GM19099 (cell line): ENCODE measurements around the gene CUX1.
A peak's percentile ranks its signal among the peaks of the same experiment; 100 is the strongest.

Experiments used
- POLR2A ChIP-seq: IDR thresholded peaks from 3 replicates; pipeline ENCODE4 v1.6.1; 2011; ENCODE audit warnings: low read depth; ENCODE audit not compliant: insufficient read length; ENCODE audit errors: extremely low read depth

CUX1 gene

DNA sequence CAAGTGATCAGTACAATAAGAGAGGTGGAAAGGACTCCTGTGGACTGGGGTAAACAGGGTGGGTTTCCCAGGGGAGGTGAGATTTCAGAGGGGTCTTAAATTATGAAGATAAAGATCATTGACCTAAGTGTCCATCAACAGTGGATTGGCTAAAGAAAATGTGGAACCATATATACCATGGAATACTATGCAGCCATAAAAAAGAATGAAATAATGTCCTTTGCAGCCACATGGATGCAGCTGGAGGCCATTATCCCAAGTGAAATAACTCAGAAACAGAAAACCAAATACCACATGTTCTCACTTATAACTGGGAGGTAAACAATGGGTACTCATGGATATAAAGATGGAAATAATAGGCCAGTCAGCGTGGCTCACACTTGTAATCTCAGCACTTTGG, 28.9 kb upstream of the CUX1 start:
- no peak for TF ChIP-seq POLR2A

DNA sequence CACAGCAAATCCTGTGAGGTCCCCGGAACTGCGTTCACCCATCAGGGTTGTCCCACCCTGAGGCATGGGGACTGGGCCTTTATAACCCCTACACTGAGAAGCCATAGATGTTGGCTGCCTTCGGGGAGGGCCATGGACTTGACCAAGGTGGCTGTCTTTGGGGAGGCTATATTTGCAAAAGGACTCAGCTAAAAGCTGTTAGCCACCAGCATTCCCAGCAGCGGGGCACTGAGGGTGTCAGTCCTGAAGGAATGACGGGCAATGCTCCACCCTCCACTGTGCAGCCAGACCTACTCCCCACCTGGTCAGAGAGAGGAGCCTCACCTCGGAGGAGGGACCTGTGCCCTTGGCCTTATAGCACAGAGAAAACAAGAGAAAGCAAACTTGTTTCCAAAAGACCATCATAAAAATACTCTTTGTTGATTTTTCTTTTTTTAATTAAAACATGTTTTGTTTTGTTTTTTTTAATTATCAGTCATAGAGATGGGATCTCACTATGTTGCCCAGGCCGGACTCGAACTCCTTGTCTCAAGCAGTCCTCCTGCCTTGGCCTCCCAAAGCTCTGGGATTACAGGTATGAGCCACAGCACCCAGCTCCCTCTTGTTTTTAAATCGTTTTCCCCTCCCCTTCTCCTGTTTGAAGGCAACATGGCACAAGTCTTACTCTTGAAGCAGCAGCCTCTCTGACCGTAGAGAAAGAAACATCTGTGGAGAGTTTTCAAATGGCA, 26.7 kb upstream of the CUX1 start:
- no peak for TF ChIP-seq POLR2A

DNA sequence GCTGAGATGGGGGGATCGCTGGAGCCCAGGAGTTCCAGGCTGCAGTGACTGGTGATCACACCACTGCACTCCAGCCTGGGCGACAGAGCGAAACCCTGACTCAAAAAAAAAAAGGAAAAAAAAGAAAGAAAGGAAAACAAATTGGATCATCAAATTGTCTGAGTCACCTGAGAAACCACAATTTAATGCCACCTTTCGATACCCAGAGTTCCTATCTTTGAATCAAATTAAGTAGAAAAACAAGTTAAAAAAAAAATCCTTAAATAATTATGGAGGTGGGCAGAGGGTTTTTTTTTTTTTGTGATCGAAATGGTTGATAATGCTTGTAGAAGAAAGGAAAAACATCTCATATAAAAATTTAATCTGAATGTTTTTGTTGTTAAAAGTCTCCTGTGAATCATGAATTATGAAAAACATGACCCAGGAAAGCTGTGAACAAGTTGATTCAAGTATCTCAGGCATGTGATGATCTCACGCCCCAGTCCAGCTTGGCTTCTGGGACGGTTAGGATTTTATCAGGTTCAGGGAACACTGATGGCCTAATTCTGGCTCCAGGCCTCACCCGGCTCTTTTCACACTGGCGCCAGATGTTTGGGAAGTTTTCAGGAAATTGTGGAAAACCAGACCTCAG, 25.3 kb upstream of the CUX1 start:
- no peak for TF ChIP-seq POLR2A

DNA sequence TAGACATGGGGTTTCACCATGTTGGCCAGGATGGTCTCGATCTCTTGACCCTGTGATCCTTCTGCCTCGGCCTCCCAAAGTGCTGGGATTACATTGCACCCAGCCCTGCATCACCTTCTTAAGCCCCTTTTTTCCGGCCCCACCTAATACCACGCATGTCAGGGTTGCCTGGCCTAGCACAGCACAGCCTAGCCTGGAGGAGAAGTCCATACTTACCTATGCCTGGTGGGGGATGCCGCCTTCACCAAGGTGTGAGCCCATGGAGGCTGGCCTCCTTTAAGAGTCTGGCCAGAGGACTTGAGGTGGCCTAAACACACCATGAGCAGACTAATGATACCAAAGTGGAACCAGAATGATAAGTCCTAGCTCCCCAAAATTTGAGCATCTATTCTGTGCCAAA, 22.0 kb upstream of the CUX1 start:
- TF ChIP-seq POLR2A, result no peak

DNA sequence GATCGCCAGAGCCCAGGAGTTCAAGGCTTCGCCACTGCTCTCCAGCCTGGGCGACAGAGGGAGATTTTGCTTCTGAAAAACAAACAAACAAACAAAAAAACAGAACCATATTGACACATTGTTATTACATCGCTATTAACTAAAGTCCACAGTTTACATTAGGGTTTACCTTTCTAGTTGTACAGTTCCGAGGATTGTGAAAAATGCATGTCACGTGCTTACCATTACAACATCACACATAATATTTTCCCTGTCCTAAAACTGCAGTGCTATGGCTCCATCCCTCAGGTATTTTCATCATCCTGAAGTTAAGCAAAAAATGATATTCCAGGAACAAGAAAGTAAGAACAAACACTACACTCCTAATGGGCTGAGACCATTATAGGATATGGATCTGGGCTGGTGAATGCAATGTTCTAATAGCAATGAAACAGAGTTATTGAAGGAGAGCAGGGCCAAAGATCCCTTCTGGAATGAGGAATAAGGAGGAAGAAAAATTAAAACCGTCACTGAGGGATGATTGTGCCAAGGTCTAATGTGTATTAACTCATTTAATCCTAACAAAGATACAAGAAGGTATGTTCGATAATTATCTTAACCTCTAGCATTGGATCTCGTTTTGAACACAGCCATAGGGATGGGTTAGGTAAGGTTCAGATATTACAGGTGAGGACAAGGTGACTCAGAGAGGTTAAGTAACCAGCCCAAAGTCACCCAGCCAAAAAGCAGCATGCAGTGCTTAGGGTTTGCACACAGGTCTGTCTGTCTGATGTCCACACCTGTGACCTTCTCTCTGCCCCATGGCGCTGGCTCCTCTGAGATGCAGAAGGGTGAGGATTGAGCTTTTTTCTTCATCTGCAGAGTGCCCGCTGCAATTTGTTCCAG, 14.0 kb upstream of the CUX1 start:
- no peak for TF ChIP-seq POLR2A

DNA sequence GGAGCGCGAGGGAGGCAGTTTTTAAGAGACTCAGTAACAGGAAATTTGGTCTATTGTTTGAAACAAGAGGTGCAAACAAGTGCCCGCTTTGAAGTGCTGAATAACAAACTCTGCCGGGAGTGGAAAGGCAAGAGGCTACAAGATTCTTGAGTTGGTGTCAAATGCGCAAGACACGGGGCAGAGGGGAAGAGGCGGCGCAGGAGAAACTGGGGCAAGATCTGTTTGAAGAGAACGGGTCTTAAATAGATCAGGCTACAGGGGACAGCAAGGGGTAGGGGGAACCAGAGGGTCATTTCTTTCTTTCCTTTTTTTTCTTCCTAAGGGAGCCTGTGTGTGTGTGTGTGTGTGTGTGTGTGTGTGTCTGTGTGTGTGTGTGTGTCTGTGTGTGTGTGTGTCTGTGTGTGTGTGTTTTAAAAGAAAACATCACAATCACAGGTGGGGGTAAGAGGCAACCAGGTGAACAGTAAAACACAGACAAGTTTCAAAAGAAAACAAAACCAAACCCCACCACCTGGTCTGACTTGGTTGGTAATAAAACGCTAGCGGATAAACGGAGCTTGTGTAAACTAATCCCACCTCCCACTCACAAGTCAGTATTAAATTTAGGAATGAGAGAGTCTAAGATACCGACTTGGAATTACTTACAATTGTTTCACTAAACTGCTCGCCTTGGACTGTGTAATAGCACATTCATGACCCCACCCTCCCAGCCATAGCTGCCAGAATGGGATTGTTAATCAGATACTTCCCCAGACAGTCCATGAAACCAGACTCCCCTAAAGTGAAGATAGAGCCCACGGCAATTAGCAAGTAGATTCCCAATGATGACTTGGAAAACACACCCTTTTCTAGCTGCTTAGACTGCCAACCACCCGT, 13.1 kb upstream of the CUX1 start:
- no peak for TF ChIP-seq POLR2A

DNA sequence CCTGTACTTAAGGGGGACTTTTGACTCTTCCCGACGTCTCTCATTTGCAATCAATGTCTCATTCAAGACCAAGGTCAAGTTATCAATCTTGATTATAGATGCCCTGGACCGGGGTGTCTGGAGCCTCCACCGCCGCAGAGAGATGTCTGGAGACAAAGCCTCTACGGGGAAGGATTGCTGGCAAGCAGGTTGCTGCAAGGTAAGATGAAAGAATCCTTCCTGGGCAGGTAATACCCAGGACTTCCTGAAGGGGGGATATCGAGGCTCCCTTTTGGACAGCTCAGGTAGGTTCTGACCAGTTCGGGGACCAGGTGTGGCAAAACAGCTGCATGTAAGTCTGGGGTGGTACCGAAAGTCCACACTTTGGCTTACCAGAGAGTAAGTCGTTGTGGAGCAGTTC, 12.5 kb upstream of the CUX1 start:
- TF ChIP-seq POLR2A, result no peak

DNA sequence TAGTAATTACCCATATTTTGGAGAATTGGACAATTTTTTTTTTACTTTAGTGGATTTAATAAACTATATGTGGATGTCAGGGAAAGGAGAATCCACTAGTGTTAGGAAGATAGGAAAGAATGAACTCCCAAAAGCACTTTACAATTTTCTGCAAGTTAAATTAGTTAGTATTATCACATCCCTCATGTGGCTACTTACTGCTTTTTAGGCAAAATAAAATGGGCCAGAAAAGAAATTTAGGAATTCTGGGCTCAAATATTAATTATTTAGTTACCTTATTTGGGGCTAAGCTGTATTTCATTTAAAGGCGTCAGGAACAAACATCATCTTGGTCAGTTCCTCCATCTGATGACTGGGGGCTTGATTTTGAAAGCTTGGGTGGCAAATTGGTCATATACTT, 4.8 kb upstream of the CUX1 start:
- no peak for TF ChIP-seq POLR2A

DNA sequence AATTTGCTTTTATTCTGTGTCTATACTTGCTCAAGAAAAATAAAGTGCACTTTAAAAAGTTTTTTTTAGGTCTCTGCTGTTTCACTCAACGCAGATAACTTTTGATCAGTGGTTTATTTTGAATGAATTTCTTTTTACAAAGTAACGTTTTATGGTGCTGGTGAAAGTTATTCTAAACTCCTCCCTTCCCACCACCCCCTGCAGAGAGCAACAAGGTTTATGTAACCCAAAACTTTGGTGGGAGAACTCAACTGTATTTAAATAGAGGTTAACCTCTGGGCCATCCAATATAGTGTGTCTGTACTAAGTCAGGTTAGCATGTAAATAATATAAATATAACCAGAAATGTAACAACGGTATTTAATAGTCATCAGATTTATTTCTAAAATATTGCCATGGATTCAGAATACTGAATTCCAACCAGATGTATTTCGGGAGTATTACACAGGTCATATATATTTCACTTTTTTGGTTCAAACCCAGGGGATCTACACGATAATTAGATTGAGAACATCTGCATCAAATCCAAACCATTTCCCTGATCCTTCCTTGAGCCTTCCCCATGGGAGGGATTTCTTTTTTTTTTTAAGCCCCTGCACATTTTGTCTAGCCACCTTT, 3.9 kb upstream of the CUX1 start:
- TF ChIP-seq POLR2A, result no peak

DNA sequence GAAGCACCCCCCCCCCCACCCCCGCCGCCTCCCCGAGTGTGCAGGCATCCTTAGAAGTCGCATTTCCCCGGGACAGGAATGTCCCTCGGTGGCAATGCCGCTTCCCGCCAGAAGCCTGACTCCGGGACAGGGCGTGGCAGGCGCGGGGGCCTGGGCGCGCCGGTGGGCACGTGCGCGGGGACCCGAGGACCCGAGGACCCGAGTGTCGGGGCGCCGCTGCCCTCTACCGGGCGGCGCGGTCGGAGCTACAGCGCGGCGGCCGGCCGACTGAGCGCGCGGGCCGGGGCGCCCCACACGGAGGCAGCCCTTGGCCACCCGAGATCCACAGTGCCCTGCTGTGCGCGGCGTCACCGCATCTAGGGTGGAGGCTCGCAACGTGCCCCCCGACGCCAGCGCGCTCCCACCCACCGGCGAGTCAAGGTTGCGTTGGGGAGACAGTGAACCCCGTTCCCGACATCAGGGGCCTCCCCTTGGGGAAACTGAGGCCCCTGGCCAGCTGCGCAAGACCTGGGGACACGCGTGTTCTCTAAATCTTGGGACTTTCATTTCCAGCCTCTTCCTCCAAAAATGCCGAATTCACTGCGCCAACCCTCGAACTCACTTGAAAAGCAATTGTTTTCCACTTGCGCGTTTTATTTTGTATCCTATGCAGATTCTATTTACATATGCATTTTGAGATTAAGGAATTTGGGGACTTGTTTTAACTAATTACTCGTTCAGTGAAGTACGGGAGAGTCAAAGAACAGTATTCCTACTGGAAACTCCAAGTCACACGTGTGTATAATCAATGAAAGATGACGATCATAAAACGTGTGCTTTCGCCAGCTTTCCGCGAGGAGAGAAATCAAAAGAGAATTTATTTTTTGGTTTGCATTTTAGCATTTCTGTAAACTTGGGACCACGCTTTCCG, 3.1 kb upstream of the CUX1 start:
- no peak for TF ChIP-seq POLR2A

DNA sequence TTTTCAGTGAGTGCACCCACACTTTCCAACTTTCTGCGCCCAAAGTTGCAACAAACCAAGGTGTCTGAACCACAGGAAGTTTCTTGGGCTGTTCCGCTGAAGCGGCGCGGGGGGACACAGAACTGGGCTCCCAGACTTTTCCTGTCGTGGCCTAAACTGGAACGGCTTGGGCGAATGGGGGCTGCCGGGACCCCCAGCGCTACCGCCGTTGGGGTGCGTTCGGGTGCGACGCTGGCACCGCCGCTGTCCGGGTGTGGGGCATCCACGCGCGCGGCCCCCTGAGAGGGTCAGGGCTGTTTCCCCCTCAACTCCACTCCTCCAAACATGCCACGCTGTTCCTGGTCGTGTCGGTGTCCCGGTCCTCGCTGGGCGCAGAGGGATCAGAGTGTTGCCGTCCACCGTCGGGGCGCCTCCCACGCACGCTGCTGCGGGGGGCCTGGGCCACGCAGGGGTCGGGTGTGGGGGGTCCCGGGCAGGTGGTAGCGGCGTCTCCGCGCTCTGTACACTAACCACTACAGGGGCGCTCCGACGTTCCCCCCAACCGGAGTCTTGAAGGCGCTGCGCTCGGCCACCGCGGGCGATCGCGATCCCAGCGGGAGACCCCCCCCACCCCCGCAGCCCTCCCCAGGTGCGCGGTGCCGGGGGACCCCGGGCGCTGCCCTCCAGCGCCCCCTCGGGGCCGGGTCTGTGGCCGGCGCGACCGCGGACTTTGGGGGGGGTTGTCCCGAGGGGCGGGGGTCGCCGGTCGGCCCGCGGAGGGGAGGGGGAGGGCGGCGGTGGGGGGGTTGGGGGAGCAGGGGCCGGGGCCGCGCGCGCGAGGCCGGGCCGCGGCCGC, 2.2 kb upstream of the CUX1 start:
- no peak for TF ChIP-seq POLR2A

DNA sequence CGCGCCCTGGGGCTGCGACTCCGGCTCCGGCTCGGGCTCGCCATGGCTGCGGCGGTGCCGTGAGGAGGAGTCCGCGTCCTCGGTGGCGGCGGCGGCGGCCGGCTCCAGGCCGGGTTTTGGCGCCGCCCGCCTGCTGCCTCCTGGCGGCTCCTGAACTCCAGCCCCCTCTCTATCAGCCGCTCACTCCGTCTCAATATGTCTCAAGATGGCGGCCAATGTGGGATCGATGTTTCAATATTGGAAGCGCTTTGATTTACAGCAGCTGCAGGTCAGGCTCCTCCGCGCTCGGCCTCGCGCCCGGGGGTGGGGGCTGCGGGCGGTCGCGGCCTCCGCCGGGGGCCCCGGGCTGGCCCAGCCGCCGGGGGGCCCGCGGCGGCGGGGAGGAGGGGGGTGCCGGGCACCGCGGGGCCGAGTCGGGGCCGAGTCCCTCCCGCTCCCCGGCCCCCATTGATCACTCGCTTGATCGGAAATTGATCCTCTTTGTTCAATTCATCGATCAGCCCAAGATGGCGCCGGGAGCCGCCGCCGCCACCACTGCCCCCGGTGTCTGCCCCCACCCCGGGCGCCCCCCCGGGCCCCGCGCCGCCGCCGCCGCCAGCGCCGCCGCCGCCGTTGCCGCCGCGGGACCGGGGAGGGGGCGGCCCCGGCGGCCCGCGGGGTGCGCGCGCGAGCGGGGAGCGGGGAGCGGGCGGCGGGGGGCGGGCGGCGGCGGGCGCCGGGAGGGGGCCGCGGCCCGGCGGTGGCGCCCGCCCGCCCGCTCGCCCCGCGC, 1.4 kb upstream of the CUX1 start:
- TF ChIP-seq POLR2A, result peak; percentile 58
